HCT116 (cell line): ENCODE data around the gene LSM14A. TPM values are rescaled to one million over a fixed set of nuclear protein-coding genes. Genes with fewer than 3 reads are reported as not detected.
"Not testable (repeated sequence)": the region's sequence is repeated elsewhere in the genome, so short reads cannot be mapped to it uniquely, and the experiment has no call there.

Source experiments
- ATAC-seq: fragments of 200-7000 bp; cut with Tn5 transposase; 2 replicates; pipeline ENCODE4 v1.9.1; 2020; ENCODE audit warnings: mild to moderate bottlenecking, moderate library complexity
- BruUV-seq: library from RNA; stranded (reverse); fragments of 400-500 nt; replicated peaks from 2 replicates; lab custom pipeline; 2021; lab: Mats Ljungman, UMichigan
- CTCF ChIA-PET: fragments of 300-600 bp; sonication (Branson Sonifier 250); formaldehyde crosslinking; loops from one replicate; lab custom pipeline; 2021; ENCODE audit warnings: antibody characterized with exemption; lab: Charles Lee
- POLR2A ChIA-PET: fragments of 300-600, 350-600 bp; sonication (Branson Sonifier 250); formaldehyde crosslinking; loops from one replicate; lab custom pipeline; 2021; ENCODE audit warnings: antibody characterized with exemption; lab: Charles Lee
- RAD21 ChIA-PET, 2 experiments: fragments of 300-600 bp; sonication (Branson Sonifier 250); formaldehyde crosslinking; loops; one replicate each; lab custom pipeline; 2023; ENCODE audit warnings: low total read pairs in 2 of 2; ENCODE audit not compliant: uncharacterized antibody in 2 of 2, unreplicated experiment in 2 of 2, low non-redundant PET in 1 of 2; lab: Charles Lee
- DNase-seq: peaks from one replicate; pipeline ENCODE4 v3.0.0-alpha.2; 2010; ENCODE audit warnings: low read depth, low spot score
- H2AFZ ChIP-seq: fragments of 200-600 bp; shearing (Covaris generic), sonication (generic); 2 replicates; pipeline ENCODE4 v1.6.1; 2017; ENCODE audit warnings: low read depth, mixed run types, mixed read lengths, antibody characterized with exemption, low read length; ENCODE audit not compliant: poor library complexity, severe bottlenecking
- H3K27ac ChIP-seq: 2 replicates; pipeline ENCODE4 v1.5.1; 2012; ENCODE audit warnings: low read depth, low read length
- H3K27me3 ChIP-seq: fragments of 200-600 bp; sonication (generic); 2 replicates; pipeline ENCODE4 v1.6.1; 2016; ENCODE audit warnings: mixed run types, low read length, mixed read lengths; ENCODE audit not compliant: insufficient read depth
- H3K36me3 ChIP-seq, 2 experiments: fragments of 200-500 bp in 1 of 2; fragments of 200-600 bp in 1 of 2; sonication (Bioruptor generic) in 1 of 2; sonication (generic) in 1 of 2; 2 replicates each; pipeline versions ENCODE4 v1.5.1 to v1.6.1; 2014 to 2016; ENCODE audit warnings: low read length in 2 of 2, inconsistent platforms in 1 of 2, mixed read lengths in 1 of 2, mixed run types in 1 of 2; ENCODE audit not compliant: insufficient read depth in 2 of 2, control insufficient read depth in 1 of 2
- H3K4me1 ChIP-seq, 2 experiments: fragments of 200-600 bp in 1 of 2; sonication (generic) in 1 of 2; 2 replicates each; pipeline versions ENCODE4 v1.5.1 to v1.6.1; 2012 to 2017; ENCODE audit warnings: low read length in 2 of 2, inconsistent platforms in 1 of 2, mild to moderate bottlenecking in 1 of 2, mixed read lengths in 1 of 2, mixed run types in 1 of 2, moderate library complexity in 1 of 2; ENCODE audit not compliant: insufficient read depth in 2 of 2, control insufficient read depth in 1 of 2
- H3K4me2 ChIP-seq: fragments of 200-600 bp; sonication (generic); 2 replicates; pipeline ENCODE4 v1.6.1; 2017; ENCODE audit warnings: mixed run types, low read length, mixed read lengths
- H3K4me3 ChIP-seq, 2 experiments: fragments of 200-600 bp in 1 of 2; sonication (generic) in 1 of 2; replicated peaks in 1 of 2; 2 replicates each; pipeline ENCODE4 v1.5.1; 2011 to 2016; ENCODE audit warnings: low read length in 2 of 2, control low read depth in 1 of 2, low read depth in 1 of 2, mild to moderate bottlenecking in 1 of 2, mixed read lengths in 1 of 2, mixed run types in 1 of 2
- H3K79me2 ChIP-seq: fragments of 200-600 bp; sonication (generic); 2 replicates; pipeline ENCODE4 v1.6.1; 2017; ENCODE audit warnings: mild to moderate bottlenecking, mixed run types, low read length, moderate library complexity, mixed read lengths; ENCODE audit not compliant: insufficient read depth
- H3K9ac ChIP-seq: fragments of 200-600 bp; sonication (generic); 2 replicates; pipeline ENCODE4 v1.6.1; 2016; ENCODE audit warnings: low read length, mixed read lengths
- H3K9me2 ChIP-seq: fragments of 200-600 bp; sonication (generic), shearing (Covaris generic); 2 replicates; pipeline ENCODE4 v1.6.1; 2017; ENCODE audit warnings: mixed run types, mild to moderate bottlenecking, moderate library complexity; ENCODE audit not compliant: insufficient read depth
- H3K9me3 ChIP-seq, 2 experiments: fragments of 200-500 bp in 1 of 2; fragments of 200-600 bp in 1 of 2; sonication (Bioruptor generic) in 1 of 2; sonication (generic) in 1 of 2; 2 replicates each; pipeline ENCODE4 v1.6.1; 2014 to 2017; ENCODE audit warnings: low read length in 2 of 2, mixed read lengths in 2 of 2, inconsistent platforms in 1 of 2, low read depth in 1 of 2, mild to moderate bottlenecking in 1 of 2, mixed run types in 1 of 2, moderate library complexity in 1 of 2; ENCODE audit not compliant: control insufficient read depth in 1 of 2, insufficient read depth in 1 of 2
- H4K20me1 ChIP-seq: fragments of 200-600 bp; sonication (generic), shearing (Covaris generic); 2 replicates; pipeline ENCODE4 v1.6.1; 2017; ENCODE audit warnings: mixed run types, mild to moderate bottlenecking, moderate library complexity; ENCODE audit not compliant: insufficient read depth
- EGR1 ChIP-seq: IDR thresholded peaks from 2 replicates; pipeline ENCODE4 v1.6.1; 2012; ENCODE audit warnings: low read depth
- FOSL1 ChIP-seq: IDR thresholded peaks from 2 replicates; pipeline ENCODE4 v1.6.1; 2012; ENCODE audit warnings: low read depth
- MAX ChIP-seq: IDR thresholded peaks from 2 replicates; pipeline ENCODE4 v1.6.1; 2012
- POLR2A ChIP-seq: IDR thresholded peaks from 2 replicates; pipeline ENCODE4 v1.7.0; 2011; ENCODE audit warnings: borderline replicate concordance; ENCODE audit not compliant: insufficient read depth, insufficient read length; ENCODE audit errors: extremely low read depth
- POLR2AphosphoS5 ChIP-seq: IDR thresholded peaks from 2 replicates; pipeline ENCODE4 v1.6.1; 2011; ENCODE audit warnings: mild to moderate bottlenecking, low read depth, low read length, moderate library complexity
- SIN3A ChIP-seq: IDR thresholded peaks from 2 replicates; pipeline ENCODE4 v1.6.1; 2012; ENCODE audit warnings: low read depth
- intact Hi-C: fragments of 100-400 bp; cut with micrococcal nuclease; formaldehyde crosslinking; loops from 2 replicates; pipeline ENCODE4 v1.10.0; 2022
- total RNA-seq: library from RNA; stranded (reverse); gene quantifications from one replicate; pipeline ENCODE4 v1.2.1, GENCODE V29; 2021; ENCODE audit not compliant: unreplicated experiment

The LSM14A gene
- total RNA-seq, 1 experiment from 2014 or later, result 120 TPM

GRCh38 chr19:34253681-34254045, 81.4 kb downstream of the LSM14A start:
- DNase-seq, intact Hi-C loops, RAD21 ChIA-PET, H3K9me3 ChIP-seq, H3K27ac ChIP-seq, ATAC-seq, POLR2A ChIA-PET, H4K20me1 ChIP-seq, H2AFZ ChIP-seq, H3K27me3 ChIP-seq, BruUV-seq, H3K9me2 ChIP-seq, H3K36me3 ChIP-seq, CTCF ChIA-PET: not testable (repeated sequence)
- H3K9ac ChIP-seq, result peak overlapping the region; percentile 85
- peaks cover 4 to 16% of the 10 kb centered on the region in 2 experiments; a peak in 3 of 4 replicates for H3K4me1 ChIP-seq
- peaks cover 27% of the 10 kb centered on the region for H3K79me2 ChIP-seq
- peak overlapping the region; percentile 77 to 85 for H3K4me3 ChIP-seq
- peak overlapping the region; percentile 86 for H3K4me2 ChIP-seq

- peak within 1 kb of the TSS; percentile 85 for H3K9ac ChIP-seq
- DNase-seq, result no peak
These were observed 81.9 kb downstream of the LSM14A start, which contains the start of gene GARRE1 for GRCh38 chr19:34254046-34254697. Gene GARRE1, plus strand, starts transcription at chr19:34254554. Its CDS starts 45,920 bp downstream, at chr19:34300474.

More at GRCh38 chr19:34254046-34254697, 81.9 kb downstream of the LSM14A start, which contains the start of gene GARRE1:
- CTCF ChIA-PET, result no interaction called here
- Histone ChIP-seq H3K27ac (peak within 1 kb of the TSS; percentile 82), H3K9me3 (no peaks in the 10 kb centered on the region), H4K20me1 (no peaks in the 10 kb centered on the region), H3K27me3 (no peaks in the 10 kb centered on the region), H2AFZ (peak within 1 kb of the TSS; percentile 76), H3K36me3 (no peaks in the 10 kb centered on the region), H3K4me2 (peak within 1 kb of the TSS; percentile 86), H3K9me2 (no peaks in the 10 kb centered on the region), H3K79me2 (peaks cover 32% of the 10 kb centered on the region), H3K4me1 (peaks cover 8 to 20% of the 10 kb centered on the region in 2 experiments; a peak in 3 of 4 replicates), H3K4me3 (peak within 1 kb of the TSS; percentile 77 to 85)
- TF ChIP-seq MAX (no peak; the same call in 1 of the 2 replicates), EGR1 (peak; percentile 68; the same call in 1 of the 2 replicates), FOSL1 (no peak), POLR2AphosphoS5 (peak; percentile 94), SIN3A (peak; percentile 23; the same call in 1 of the 2 replicates), POLR2A (peak; percentile 76)
- BruUV-seq, result TSS peak; percentile 95
- POLR2A ChIA-PET, result no interaction called here
- intact Hi-C loops, result no loop called here
- peak; percentile 91 for ATAC-seq
- RAD21 ChIA-PET, result no interaction called here
